ENCODE results near the gene MRPL22. TPM values are rescaled to one million over a fixed set of nuclear protein-coding genes. Genes with fewer than 3 reads are reported as not detected.
"Not testable (repeated sequence)": the region's sequence is repeated elsewhere in the genome, so short reads cannot be mapped to it uniquely, and the experiment has no call there.

MRPL22 gene
- total RNA-seq, 1 donor from 2014 or later = 57.1 TPM

GRCh38 chr5:154977409-154977808 lies 36.5 kb downstream of the MRPL22 start:
- no peak overlapping the region for H3K27ac Mint-ChIP-seq
- peaks cover 4% of the 10 kb centered on the region for H3K9me3 Mint-ChIP-seq (ENCODE audit: low read depth)
- DNase-seq (ENCODE audit: low spot score, unreplicated experiment) = no peak
- H3K4me3 Mint-ChIP-seq (ENCODE audit: low read depth) = no peak overlapping the region
- TF ChIP-seq, protein P1, sequence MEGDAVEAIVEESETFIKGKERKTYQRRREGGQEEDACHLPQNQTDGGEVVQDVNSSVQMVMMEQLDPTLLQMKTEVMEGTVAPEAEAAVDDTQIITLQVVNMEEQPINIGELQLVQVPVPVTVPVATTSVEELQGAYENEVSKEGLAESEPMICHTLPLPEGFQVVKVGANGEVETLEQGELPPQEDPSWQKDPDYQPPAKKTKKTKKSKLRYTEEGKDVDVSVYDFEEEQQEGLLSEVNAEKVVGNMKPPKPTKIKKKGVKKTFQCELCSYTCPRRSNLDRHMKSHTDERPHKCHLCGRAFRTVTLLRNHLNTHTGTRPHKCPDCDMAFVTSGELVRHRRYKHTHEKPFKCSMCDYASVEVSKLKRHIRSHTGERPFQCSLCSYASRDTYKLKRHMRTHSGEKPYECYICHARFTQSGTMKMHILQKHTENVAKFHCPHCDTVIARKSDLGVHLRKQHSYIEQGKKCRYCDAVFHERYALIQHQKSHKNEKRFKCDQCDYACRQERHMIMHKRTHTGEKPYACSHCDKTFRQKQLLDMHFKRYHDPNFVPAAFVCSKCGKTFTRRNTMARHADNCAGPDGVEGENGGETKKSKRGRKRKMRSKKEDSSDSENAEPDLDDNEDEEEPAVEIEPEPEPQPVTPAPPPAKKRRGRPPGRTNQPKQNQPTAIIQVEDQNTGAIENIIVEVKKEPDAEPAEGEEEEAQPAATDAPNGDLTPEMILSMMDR (IDR thresholded peaks at IDR 0.05; ENCODE audit: unreplicated experiment) = no peak
- no peaks in the 10 kb centered on the region for H3K27me3 Mint-ChIP-seq
- H3K4me1 Mint-ChIP-seq (ENCODE audit: low read depth) = peaks cover 4% of the 10 kb centered on the region
- H3K36me3 Mint-ChIP-seq (ENCODE audit: insufficient read depth) = peaks cover 12% of the 10 kb centered on the region

DNA sequence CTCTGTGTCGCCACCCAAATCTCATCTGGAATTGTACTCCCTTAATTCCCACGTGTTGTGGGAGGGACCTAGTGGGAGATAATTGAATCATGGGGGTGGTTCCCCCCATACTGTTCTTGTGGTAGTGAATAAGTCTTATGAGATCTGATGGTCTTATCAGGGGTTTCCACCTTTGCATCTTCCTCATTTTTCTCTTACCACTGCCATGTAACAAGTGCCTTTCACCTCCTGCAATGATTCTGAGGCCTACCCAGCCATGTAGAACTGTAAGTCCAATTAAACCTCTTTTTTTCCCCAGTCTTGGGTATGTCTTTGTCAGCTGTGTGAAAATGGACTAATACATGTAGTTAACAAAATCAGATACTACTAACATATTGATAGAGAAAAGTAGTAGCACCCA lies 37.4 kb downstream of the MRPL22 start:
- not testable (repeated sequence) for H3K4me3 Mint-ChIP-seq (ENCODE audit: low read depth); DNase-seq (ENCODE audit: low spot score, unreplicated experiment); H3K9me3 Mint-ChIP-seq (ENCODE audit: low read depth); H3K4me1 Mint-ChIP-seq (ENCODE audit: low read depth); H3K27me3 Mint-ChIP-seq; H3K27ac Mint-ChIP-seq
- H3K36me3 Mint-ChIP-seq (ENCODE audit: insufficient read depth) = peaks cover 12% of the 10 kb centered on the region

- Mint-ChIP-seq H3K27ac (no peak overlapping the region), H3K27me3 (no peaks in the 10 kb centered on the region), H3K4me3 (ENCODE audit: low read depth) (no peak overlapping the region), H3K4me1 (ENCODE audit: low read depth) (no peaks in the 10 kb centered on the region), H3K9me3 (ENCODE audit: low read depth) (no peaks in the 10 kb centered on the region), H3K36me3 (ENCODE audit: insufficient read depth) (no peaks in the 10 kb centered on the region)
- TF ChIP-seq, protein P1 (IDR thresholded peaks at IDR 0.05; ENCODE audit: unreplicated experiment) = no peak
- no peak for DNase-seq (ENCODE audit: low spot score, unreplicated experiment)
These were observed 44.2 kb downstream of the MRPL22 start for GRCh38 chr5:154984946-154985516.

DNA sequence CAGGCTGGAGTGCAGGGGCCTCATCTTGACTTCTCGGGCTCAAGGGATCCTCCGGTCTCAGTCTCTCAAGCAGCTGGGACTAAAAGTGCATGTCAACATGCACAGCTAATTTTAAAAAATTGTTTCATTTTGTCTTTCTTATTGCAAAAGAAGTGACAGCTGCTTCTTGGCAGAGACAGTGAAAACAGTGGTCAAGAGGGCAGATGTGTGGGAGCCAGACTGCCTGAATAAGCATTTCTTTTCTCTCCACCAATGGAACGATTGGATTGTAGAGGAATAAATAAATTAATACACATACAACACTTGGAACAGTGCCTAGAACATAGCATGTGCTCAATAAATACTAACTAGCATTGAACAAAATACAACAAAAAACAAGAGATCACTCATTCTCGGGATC lies 45.3 kb downstream of the MRPL22 start:
- H3K36me3 Mint-ChIP-seq (ENCODE audit: insufficient read depth) = no peaks in the 10 kb centered on the region
- TF ChIP-seq, protein P1 (IDR thresholded peaks at IDR 0.05; ENCODE audit: unreplicated experiment) = no peak
- no peaks in the 10 kb centered on the region for H3K27me3 Mint-ChIP-seq
- DNase-seq (ENCODE audit: low spot score, unreplicated experiment) = no peak
- H3K27ac Mint-ChIP-seq = no peak overlapping the region
- no peak overlapping the region for H3K4me3 Mint-ChIP-seq (ENCODE audit: low read depth)
- no peaks in the 10 kb centered on the region for H3K4me1 Mint-ChIP-seq (ENCODE audit: low read depth)
- H3K9me3 Mint-ChIP-seq (ENCODE audit: low read depth) = no peaks in the 10 kb centered on the region

DNA sequence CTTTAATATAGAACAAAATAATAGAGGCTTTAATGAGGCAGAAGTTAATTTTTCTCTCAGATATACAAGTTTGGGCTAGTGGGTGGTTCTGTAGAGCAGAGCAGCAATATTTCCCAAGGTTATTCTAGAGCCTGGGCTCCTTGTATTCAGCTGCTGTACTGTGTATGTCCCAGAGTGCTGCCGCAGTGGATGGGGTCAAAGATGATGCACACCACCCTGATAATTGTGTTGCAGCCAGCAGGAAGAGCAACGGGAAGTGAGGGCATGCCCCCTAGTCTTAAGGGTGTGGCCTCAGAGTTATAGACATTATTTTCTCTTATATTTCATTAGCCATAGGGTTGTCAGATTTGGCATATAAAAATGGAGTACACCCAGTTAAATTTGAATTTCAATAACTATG lies 48.8 kb downstream of the MRPL22 start:
- H3K4me1 Mint-ChIP-seq (ENCODE audit: low read depth) = no peaks in the 10 kb centered on the region
- TF ChIP-seq, protein P1 (IDR thresholded peaks at IDR 0.05; ENCODE audit: unreplicated experiment) = no peak

DNA sequence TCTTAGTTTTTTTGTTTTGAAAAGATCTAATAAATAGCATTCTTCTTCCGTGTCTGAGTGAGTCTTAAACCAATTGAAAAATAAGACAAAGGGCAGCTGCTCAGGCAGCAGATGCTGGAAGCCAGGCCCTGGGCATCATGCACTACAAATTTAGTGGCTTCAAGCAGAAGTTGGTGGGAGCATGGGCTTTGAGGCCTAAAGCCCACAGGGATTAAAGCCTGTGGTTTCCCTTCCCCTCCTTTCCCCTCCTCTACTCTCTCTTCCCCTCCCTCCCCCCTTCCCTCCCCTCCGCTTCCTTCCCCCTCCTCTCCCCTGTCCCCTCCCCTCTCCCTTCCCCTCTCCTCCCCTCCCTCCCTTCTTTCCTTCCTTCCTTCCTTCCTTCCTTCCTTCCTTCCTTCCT lies 52.6 kb downstream of the MRPL22 start:
- DNase-seq (ENCODE audit: low spot score, unreplicated experiment) = no peak
- Mint-ChIP-seq H3K36me3 (ENCODE audit: insufficient read depth) (no peaks in the 10 kb centered on the region), H3K27me3 (no peaks in the 10 kb centered on the region), H3K27ac (no peak overlapping the region), H3K9me3 (ENCODE audit: low read depth) (no peaks in the 10 kb centered on the region), H3K4me3 (ENCODE audit: low read depth) (no peak overlapping the region), H3K4me1 (ENCODE audit: low read depth) (no peaks in the 10 kb centered on the region)
- TF ChIP-seq, protein P1 (IDR thresholded peaks at IDR 0.05; ENCODE audit: unreplicated experiment) = no peak

More for the DNA sequence above, 48.8 kb downstream of the MRPL22 start:
- H3K4me3 Mint-ChIP-seq (ENCODE audit: low read depth) = no peak overlapping the region
- H3K9me3 Mint-ChIP-seq (ENCODE audit: low read depth) = no peaks in the 10 kb centered on the region
- no peaks in the 10 kb centered on the region for H3K27me3 Mint-ChIP-seq
- no peaks in the 10 kb centered on the region for H3K36me3 Mint-ChIP-seq (ENCODE audit: insufficient read depth)
- no peak for DNase-seq (ENCODE audit: low spot score, unreplicated experiment)
- H3K27ac Mint-ChIP-seq = no peak overlapping the region

All from progenitor cell of endocrine pancreas (in vitro differentiated cells).